DND-41 (cell line): ENCODE results near the gene ADCY10.
"Not testable (repeated sequence)": the region's sequence is repeated elsewhere in the genome, so short reads cannot be mapped to it uniquely, and the experiment has no call there.

Experiments used
- ATAC-seq: fragments of 200-7000 bp; cut with Tn5 transposase; 3 replicates; pipeline ENCODE4 v1.9.1; 2021; ENCODE audit warnings: low read depth; ENCODE audit not compliant: insufficient read depth
- DNase-seq: peaks from one replicate; pipeline ENCODE4 v3.0.0-alpha.2; 2020
- H2AFZ ChIP-seq: 2 replicates; pipeline ENCODE4 v1.6.0; 2012; ENCODE audit warnings: low read depth, low read length
- H3K27ac ChIP-seq: 2 replicates; pipeline ENCODE4 v1.5.1; 2012; ENCODE audit warnings: low read length, inconsistent platforms
- H3K27me3 ChIP-seq: fragments of 200-600 bp; sonication (generic); 2 replicates; pipeline ENCODE4 v1.6.0; 2012; ENCODE audit warnings: low read length, mild to moderate bottlenecking, inconsistent platforms; ENCODE audit not compliant: insufficient read depth, poor library complexity
- H3K36me3 ChIP-seq: 2 replicates; pipeline ENCODE4 v1.5.1; 2012; ENCODE audit warnings: low read length, inconsistent platforms; ENCODE audit not compliant: insufficient read depth
- H3K4me1 ChIP-seq: 2 replicates; pipeline ENCODE4 v1.5.1; 2012; ENCODE audit warnings: mild to moderate bottlenecking, low read length; ENCODE audit not compliant: insufficient read depth
- H3K4me2 ChIP-seq: 2 replicates; pipeline ENCODE4 v1.6.0; 2012; ENCODE audit warnings: mild to moderate bottlenecking, moderate library complexity, low read length, inconsistent platforms; ENCODE audit not compliant: insufficient read depth
- H3K4me3 ChIP-seq, 2 experiments: fragments of 200-600 bp in 1 of 2; shearing (Covaris generic) in 1 of 2; 2 replicates each; pipeline ENCODE4 v1.5.1; 2012 to 2016; ENCODE audit warnings: inconsistent platforms in 2 of 2, low read length in 2 of 2, mild to moderate bottlenecking in 2 of 2, low read depth in 1 of 2, moderate library complexity in 1 of 2
- H3K79me2 ChIP-seq: 2 replicates; pipeline ENCODE4 v1.6.0; 2012; ENCODE audit warnings: low read length, inconsistent platforms; ENCODE audit not compliant: insufficient read depth
- H3K9ac ChIP-seq: 2 replicates; pipeline ENCODE4 v1.6.0; 2012; ENCODE audit warnings: low read depth, mild to moderate bottlenecking, inconsistent platforms, low read length, moderate library complexity
- H3K9me3 ChIP-seq: 2 replicates; pipeline ENCODE4 v1.5.1; 2012; ENCODE audit warnings: low read length, moderate library complexity, mild to moderate bottlenecking, inconsistent platforms; ENCODE audit not compliant: insufficient read depth, severe bottlenecking
- H4K20me1 ChIP-seq: 2 replicates; pipeline ENCODE4 v1.6.0; 2012; ENCODE audit warnings: low read length; ENCODE audit not compliant: insufficient read depth
- CTCF ChIP-seq: IDR thresholded peaks from 2 replicates; pipeline ENCODE4 v1.5.1; 2012; ENCODE audit warnings: borderline replicate concordance, low read length, moderate library complexity, mild to moderate bottlenecking; ENCODE audit not compliant: poor library complexity, severe bottlenecking; ENCODE audit errors: extremely low read depth
- EZH2 ChIP-seq: IDR thresholded peaks from 3 replicates; pipeline ENCODE4 v1.6.1; 2012; ENCODE audit warnings: borderline replicate concordance, low read depth, mild to moderate bottlenecking, moderate library complexity, low read length, inconsistent platforms; ENCODE audit not compliant: severe bottlenecking

The ADCY10 gene

DNA sequence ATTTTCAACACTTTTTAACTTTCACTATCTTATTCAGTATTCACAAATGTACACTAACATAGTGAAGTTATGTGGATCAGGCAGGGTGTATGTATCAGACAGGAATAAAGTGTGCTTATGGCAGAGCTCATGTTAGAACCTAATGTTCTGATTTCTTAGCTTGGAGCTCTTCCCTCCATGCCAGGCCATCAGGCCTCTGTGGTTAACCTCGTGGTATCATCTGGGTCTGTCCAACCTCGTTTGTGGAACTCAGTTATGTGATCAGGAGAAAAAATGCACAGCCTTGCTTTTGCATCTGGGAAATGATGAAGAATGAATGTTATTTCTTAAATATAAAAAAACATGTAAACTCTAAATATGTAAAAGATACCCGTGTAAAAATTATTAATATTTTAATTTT lies 105.2 kb downstream of the ADCY10 start:
- H3K4me3 ChIP-seq: no peak overlapping the region
- no peak overlapping the region for H3K4me2 ChIP-seq
- H3K79me2 ChIP-seq: no peaks in the 10 kb centered on the region
- no peak for ATAC-seq
- peaks cover 28% of the 10 kb centered on the region for H3K4me1 ChIP-seq
- TF ChIP-seq CTCF (no peak), EZH2 (no peak)
- no peak overlapping the region for H2AFZ ChIP-seq
- H3K27me3 ChIP-seq: no peaks in the 10 kb centered on the region
- H4K20me1 ChIP-seq: no peaks in the 10 kb centered on the region
- no peaks in the 10 kb centered on the region for H3K36me3 ChIP-seq
- H3K9ac ChIP-seq: no peak overlapping the region
- peaks cover 5% of the 10 kb centered on the region for H3K9me3 ChIP-seq
- DNase-seq: no peak
- no peak overlapping the region for H3K27ac ChIP-seq

DNA sequence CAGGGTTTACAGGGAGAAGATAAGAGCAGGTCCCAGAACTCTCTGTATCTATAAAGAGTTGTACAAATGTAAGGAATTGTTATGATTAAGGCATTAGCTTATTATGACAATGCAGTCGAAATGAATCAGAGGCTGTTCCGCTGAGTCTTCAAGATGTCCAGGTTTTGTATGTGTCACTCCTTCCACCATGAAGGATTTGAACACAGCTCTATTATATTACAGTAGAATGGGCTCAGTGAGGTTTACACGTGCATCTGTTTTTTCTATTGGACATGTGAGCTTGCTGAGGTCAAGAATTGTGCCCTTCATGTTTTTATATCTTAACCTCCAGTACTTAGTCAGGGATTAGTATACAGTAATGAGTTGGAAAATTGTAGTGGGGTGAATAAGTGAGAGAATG lies 105.8 kb downstream of the ADCY10 start:
- H3K4me2 ChIP-seq: no peak overlapping the region
- no peaks in the 10 kb centered on the region for H3K27me3 ChIP-seq
- no peak overlapping the region for H3K4me3 ChIP-seq
- no peak for TF ChIP-seq CTCF
- H2AFZ ChIP-seq: no peak overlapping the region
- no peak overlapping the region for H3K9ac ChIP-seq
- no peak for DNase-seq
- H3K79me2 ChIP-seq: no peaks in the 10 kb centered on the region
- no peak overlapping the region for H3K27ac ChIP-seq
- peaks cover 2% of the 10 kb centered on the region for H3K9me3 ChIP-seq
- no peaks in the 10 kb centered on the region for H3K36me3 ChIP-seq
- no peaks in the 10 kb centered on the region for H4K20me1 ChIP-seq
- no peak for ATAC-seq
- peaks cover 34% of the 10 kb centered on the region for H3K4me1 ChIP-seq

- not testable (repeated sequence) for ATAC-seq, H4K20me1 ChIP-seq, H3K9me3 ChIP-seq, H3K4me2 ChIP-seq, H3K36me3 ChIP-seq, DNase-seq, H3K4me3 ChIP-seq, H3K9ac ChIP-seq, H2AFZ ChIP-seq, H3K27me3 ChIP-seq, H3K79me2 ChIP-seq
- peaks cover 36% of the 10 kb centered on the region for H3K4me1 ChIP-seq
- peak overlapping the region; percentile 54; the same call in 1 of the 2 replicates for H3K27ac ChIP-seq
Measured at GRCh38 chr1:167806676-167807075, 107.3 kb downstream of the ADCY10 start.

GRCh38 chr1:167806235-167806634 lies 107.7 kb downstream of the ADCY10 start:
- H3K9me3 ChIP-seq, H4K20me1 ChIP-seq, H2AFZ ChIP-seq, DNase-seq, H3K4me2 ChIP-seq, ATAC-seq, H3K27me3 ChIP-seq, H3K4me3 ChIP-seq, H3K79me2 ChIP-seq, H3K36me3 ChIP-seq, H3K9ac ChIP-seq: not testable (repeated sequence)
- peak overlapping the region; percentile 54; the same call in 1 of the 2 replicates for H3K27ac ChIP-seq
- peaks cover 36% of the 10 kb centered on the region for H3K4me1 ChIP-seq
